Esophagus squamous epithelium (tissue), 4 donors: Measurements from ENCODE around the gene TNIK.

Source experiments
- CTCF ChIP-seq, 6 experiments: fragments of 450-650 bp in 4 of 6; fragments of 200-600 bp in 2 of 6; sonication (generic) in 2 of 6; IDR thresholded peaks; one replicate each; pipeline ENCODE4 v1.5.1; 2016 to 2019; ENCODE audit warnings: antibody characterized with exemption in 6 of 6, mild to moderate bottlenecking in 4 of 6, moderate library complexity in 4 of 6
- POLR2A ChIP-seq, 4 donors: fragments of 450-650 bp; IDR thresholded peaks; one replicate each; pipeline ENCODE4 v1.6.1; 2017; ENCODE audit warnings: antibody characterized with exemption in 4 of 4, mild to moderate bottlenecking in 4 of 4, moderate library complexity in 3 of 4

GRCh38 chr3:171039674-171040073 is 420.5 kb downstream of the TNIK start:
- TF ChIP-seq CTCF (IDR thresholded peaks at IDR 0.05) (no peak), POLR2A (IDR thresholded peaks at IDR 0.05) (no peak)
